Measurements from ENCODE around the gene DAPK2. TPM values are rescaled to one million over a fixed set of nuclear protein-coding genes. Genes with fewer than 3 reads are reported as not detected.

Gene DAPK2
- total RNA-seq, 4 donors from 2014 or later = 15.5 to 112 (median 57.5) TPM

DNA sequence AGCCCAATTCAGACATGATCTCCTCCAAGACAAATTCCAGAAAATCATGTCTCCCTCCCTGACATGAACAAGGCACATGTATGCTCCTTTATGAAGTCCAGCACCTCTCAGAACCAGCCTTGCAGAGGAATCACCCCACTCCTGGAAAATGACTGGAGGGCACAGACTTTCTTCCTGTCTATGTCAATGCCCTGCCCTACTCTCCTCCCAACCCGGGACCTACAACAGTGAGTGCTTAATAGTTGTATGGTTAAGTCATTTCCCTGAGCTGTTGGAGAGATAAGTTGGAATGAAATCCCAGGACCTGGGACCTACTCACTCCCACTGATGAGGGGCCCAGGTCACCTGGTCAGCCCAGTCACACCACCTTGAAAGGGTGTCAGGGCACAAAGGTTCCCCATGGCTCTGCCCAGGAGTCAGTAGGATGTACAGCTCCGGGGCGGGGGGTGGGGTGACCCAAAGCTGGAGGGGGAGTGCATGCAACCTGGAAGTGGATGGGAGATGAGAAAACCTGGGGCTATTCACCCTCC lies 132.4 kb downstream of the DAPK2 start:
- TF ChIP-seq, protein P1, sequence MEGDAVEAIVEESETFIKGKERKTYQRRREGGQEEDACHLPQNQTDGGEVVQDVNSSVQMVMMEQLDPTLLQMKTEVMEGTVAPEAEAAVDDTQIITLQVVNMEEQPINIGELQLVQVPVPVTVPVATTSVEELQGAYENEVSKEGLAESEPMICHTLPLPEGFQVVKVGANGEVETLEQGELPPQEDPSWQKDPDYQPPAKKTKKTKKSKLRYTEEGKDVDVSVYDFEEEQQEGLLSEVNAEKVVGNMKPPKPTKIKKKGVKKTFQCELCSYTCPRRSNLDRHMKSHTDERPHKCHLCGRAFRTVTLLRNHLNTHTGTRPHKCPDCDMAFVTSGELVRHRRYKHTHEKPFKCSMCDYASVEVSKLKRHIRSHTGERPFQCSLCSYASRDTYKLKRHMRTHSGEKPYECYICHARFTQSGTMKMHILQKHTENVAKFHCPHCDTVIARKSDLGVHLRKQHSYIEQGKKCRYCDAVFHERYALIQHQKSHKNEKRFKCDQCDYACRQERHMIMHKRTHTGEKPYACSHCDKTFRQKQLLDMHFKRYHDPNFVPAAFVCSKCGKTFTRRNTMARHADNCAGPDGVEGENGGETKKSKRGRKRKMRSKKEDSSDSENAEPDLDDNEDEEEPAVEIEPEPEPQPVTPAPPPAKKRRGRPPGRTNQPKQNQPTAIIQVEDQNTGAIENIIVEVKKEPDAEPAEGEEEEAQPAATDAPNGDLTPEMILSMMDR (IDR thresholded peaks at IDR 0.05; ENCODE audit: low read depth) = no peak

DNA sequence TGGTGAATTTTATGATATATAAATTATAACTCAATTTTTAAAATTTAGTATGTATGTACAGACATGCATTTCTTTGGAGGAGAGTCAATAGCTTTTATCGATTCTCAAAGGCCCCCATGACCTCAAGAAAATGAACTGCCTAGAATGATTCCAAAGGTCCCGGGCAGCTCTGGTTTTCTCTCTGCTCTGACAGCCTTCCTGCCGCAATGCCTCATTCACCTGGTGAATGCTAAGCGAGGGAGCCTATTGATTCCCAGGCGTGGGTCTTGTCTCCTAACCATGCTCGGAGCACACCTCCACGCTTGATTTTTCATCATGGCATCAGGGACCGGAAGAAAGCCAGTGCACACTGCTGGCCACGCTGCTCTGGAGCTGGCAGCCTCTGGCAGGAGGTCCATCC lies 132.9 kb downstream of the DAPK2 start:
- TF ChIP-seq, protein P1 (IDR thresholded peaks at IDR 0.05; ENCODE audit: low read depth) = no peak

- TF ChIP-seq, protein P1 (IDR thresholded peaks at IDR 0.05; ENCODE audit: low read depth) = no peak
These were observed 134.1 kb downstream of the DAPK2 start for GRCh38 chr15:63912061-63912615.

GRCh38 chr15:63911160-63911559 lies 135.1 kb downstream of the DAPK2 start:
- TF ChIP-seq, protein P1 (IDR thresholded peaks at IDR 0.05; ENCODE audit: low read depth) = no peak

- TF ChIP-seq, protein P1 (IDR thresholded peaks at IDR 0.05; ENCODE audit: low read depth) = no peak
These were observed 136.4 kb downstream of the DAPK2 start for GRCh38 chr15:63909819-63910437.

DNA sequence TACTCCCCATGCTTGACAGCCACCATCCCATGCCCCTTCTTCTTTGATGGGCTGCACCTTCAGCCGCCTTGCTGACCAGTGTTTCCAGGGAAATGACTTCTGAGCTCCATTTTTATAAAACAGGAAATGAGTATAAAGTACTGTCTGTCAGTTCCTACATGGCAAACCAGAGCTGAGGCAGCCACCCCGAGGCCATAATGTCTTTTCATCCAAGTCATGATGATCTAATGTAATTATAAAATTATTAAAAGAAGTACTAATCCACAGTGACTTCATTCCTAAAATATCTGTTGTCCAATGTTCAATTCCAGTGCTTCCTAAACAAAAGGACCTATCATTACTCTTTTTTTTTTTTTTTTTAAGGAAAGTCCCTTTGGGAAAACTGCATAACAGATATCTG lies 137.3 kb downstream of the DAPK2 start:
- TF ChIP-seq, protein P1 (IDR thresholded peaks at IDR 0.05; ENCODE audit: low read depth) = no peak

- TF ChIP-seq, protein P1 (IDR thresholded peaks at IDR 0.05; ENCODE audit: low read depth) = no peak
These were observed 138.0 kb downstream of the DAPK2 start for GRCh38 chr15:63908281-63908680.
